Coronary artery (tissue), 2 donors: ENCODE results near the gene DDI1.

Experiments used
- DNase-seq: peaks from one replicate; pipeline ENCODE4 v3.0.0-alpha.2; 2017; ENCODE audit warnings: low spot score
- H3K27ac ChIP-seq, 2 donors: fragments of 200-600 bp; sonication (generic); one replicate each; pipeline ENCODE4 v1.5.1; 2016 to 2019
- H3K4me3 ChIP-seq: fragments of 200-600 bp; sonication (generic); 2 replicates; pipeline ENCODE4 v1.5.1; 2016; ENCODE audit warnings: mild to moderate bottlenecking, moderate library complexity
- TF ChIP-seq, protein P1 (sequence below): fragments of 200-600 bp; sonication (generic); IDR thresholded peaks from one replicate; pipeline ENCODE4 v1.5.1; 2019; ENCODE audit warnings: antibody characterized with exemption

DDI1 gene

DNA sequence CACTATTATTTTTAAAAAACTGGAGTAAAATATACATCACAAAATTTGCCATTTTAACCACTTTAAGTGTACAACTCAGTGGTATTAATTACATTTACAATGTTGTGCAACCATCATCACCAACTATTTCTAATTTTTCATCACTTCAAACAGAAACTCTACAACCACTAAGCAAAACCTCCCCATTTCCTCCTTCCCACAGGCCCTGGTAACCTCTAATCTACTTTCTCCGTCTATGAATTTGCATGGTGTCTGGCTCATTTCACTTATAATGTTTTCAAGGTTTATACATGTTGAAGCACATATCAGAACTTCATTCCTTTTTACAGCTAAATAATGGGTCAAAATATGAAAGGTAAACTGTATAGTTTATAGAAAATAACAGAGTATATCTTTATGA is 24.4 kb downstream of the DDI1 start:
- DNase-seq = no peak
- Histone ChIP-seq H3K4me3 (no peak overlapping the region), H3K27ac (no peak overlapping the region)
- TF ChIP-seq, protein P1, sequence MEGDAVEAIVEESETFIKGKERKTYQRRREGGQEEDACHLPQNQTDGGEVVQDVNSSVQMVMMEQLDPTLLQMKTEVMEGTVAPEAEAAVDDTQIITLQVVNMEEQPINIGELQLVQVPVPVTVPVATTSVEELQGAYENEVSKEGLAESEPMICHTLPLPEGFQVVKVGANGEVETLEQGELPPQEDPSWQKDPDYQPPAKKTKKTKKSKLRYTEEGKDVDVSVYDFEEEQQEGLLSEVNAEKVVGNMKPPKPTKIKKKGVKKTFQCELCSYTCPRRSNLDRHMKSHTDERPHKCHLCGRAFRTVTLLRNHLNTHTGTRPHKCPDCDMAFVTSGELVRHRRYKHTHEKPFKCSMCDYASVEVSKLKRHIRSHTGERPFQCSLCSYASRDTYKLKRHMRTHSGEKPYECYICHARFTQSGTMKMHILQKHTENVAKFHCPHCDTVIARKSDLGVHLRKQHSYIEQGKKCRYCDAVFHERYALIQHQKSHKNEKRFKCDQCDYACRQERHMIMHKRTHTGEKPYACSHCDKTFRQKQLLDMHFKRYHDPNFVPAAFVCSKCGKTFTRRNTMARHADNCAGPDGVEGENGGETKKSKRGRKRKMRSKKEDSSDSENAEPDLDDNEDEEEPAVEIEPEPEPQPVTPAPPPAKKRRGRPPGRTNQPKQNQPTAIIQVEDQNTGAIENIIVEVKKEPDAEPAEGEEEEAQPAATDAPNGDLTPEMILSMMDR = no peak

- TF ChIP-seq, protein P1 = no peak
- Histone ChIP-seq H3K4me3 (no peak overlapping the region), H3K27ac (peak overlapping the region in 1 of 2 donors; percentile 17)
- no peak for DNase-seq
Observed at GRCh38 chr11:104061853-104062521, 25.5 kb downstream of the DDI1 start.

DNA sequence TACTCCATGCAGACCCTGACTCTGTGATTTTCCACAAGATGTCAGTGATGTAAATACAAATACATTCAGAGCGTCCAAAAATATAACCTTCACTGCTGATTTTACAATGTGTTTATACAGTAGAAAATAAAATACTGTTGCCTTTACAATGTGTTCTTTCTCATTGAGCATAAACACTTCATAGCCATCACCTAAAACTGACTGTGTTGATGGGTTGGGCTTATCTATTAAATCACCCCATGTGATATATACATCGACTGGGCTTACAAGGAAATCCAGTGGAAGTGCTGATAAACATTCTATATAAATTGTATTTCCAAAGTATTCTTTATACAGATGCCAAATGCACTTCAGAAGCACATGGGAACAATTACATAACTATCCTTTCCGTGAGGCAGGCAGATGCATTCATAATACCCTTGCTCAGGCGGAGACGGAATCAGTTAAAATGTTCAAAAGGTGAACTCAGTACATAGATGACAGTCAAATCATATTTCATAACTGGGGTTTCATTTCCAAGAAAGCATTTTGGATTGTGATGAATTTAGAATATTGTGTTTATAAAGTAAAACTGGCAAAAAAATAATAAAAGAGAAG is 27.7 kb downstream of the DDI1 start:
- TF ChIP-seq, protein P1 = no peak
- no peak overlapping the region for H3K4me3 ChIP-seq
- no peak for DNase-seq
- no peak overlapping the region for H3K27ac ChIP-seq

DNA sequence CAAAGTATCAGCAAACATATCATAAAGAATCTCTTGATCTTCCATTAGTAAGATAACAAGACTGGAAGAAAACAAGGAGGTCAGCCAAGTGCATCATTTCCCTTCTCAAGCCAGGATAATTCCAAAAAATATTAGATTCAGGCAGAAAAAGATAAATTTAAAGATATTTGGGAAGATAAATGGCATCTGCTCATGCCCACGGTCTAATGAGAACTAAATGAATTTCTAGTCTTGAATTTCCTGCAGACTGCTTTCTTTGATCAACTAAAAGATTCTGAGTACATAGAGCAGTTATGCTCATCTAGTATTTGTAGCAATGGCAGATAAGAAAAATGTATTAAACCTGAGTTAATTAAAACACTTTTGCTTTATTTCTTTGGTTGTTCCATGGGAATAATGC is 31.1 kb downstream of the DDI1 start:
- TF ChIP-seq, protein P1 = no peak
- H3K4me3 ChIP-seq = no peak overlapping the region
- DNase-seq = no peak
- H3K27ac ChIP-seq = no peak overlapping the region

DNA sequence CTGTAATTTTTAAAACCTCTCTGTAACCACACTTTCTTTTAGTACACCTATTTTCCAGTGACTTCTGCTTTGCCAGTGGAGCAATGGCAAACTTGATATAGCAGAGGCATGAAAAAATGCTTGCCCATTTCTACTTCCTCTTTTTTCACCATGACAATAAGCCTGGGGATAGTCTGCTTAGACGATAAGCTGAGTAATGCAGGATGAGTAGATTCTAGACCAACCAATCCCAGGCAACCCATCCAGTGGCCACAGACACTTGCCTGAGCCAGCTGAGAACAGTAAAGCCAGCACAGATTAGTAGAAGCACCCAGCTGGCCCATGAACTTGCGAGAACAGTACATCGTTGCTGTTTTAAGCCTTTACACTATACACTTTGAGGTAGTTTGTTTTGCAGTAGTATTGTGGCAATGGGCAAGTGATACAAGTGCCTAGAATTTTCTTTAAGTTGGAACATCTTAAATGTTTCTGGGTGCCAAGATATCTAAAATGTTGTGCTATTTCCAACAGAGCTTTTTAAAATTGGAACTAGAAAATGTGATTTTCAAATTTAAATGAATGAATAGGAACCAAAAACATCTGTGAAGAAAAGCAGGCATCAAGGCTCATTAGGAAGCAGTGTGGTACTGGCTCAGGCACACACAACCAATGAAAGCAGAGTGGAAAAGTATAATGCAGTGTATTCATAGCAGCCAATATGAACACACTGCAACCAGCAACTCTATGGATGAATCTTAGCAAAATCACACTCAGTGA is 37.7 kb downstream of the DDI1 start:
- DNase-seq = no peak
- H3K27ac ChIP-seq = no peak overlapping the region
- TF ChIP-seq, protein P1 = no peak
- H3K4me3 ChIP-seq = no peak overlapping the region

- no peak overlapping the region for H3K4me3 ChIP-seq
- no peak overlapping the region for H3K27ac ChIP-seq
- TF ChIP-seq, protein P1 = no peak
- DNase-seq = no peak
Observed at GRCh38 chr11:104075091-104075490, 38.7 kb downstream of the DDI1 start.
